H1 (cell line): ENCODE data around the gene DPP10. TPM values are rescaled to one million over a fixed set of nuclear protein-coding genes. Genes with fewer than 3 reads are reported as not detected.

Experiments used
- CTCF ChIA-PET: fragments of 300-600 bp; sonication (Branson Sonifier 250); formaldehyde crosslinking; loops from one replicate; lab custom pipeline; 2021; ENCODE audit not compliant: partially characterized antibody; lab: Charles Lee
- POLR2A ChIA-PET: fragments of 300-600 bp; sonication (Branson Sonifier 250); formaldehyde crosslinking; loops from one replicate; lab custom pipeline; 2021; ENCODE audit warnings: inconsistent platforms; ENCODE audit not compliant: partially characterized antibody; lab: Charles Lee
- DNase-seq, 2 experiments: peaks; one replicate each; pipeline versions ENCODE4 v3.0.0 to v3.0.0-alpha.2; 2010 to 2022; ENCODE audit warnings: low spot score in 2 of 2, low read depth in 1 of 2, mixed read lengths in 1 of 2
- FAIRE-seq: peaks from 2 replicates; lab custom pipeline; 2011; peaks lifted over from hg19 to GRCh38; lab: Jason Lieb, UNC
- H2AFZ ChIP-seq: 2 replicates; pipeline ENCODE4 v1.8.1; 2012; ENCODE audit warnings: low read length, inconsistent platforms
- H2AK5ac ChIP-seq: 2 replicates; pipeline ENCODE4 v1.6.1; 2013; ENCODE audit warnings: low read depth, low read length
- H2BK120ac ChIP-seq: replicated peaks from 2 replicates; pipeline ENCODE3; 2013; ENCODE audit warnings: low read depth, low read length, inconsistent platforms
- H2BK12ac ChIP-seq: 2 replicates; pipeline ENCODE4 v1.6.1; 2013; ENCODE audit warnings: low read depth, low read length
- H2BK15ac ChIP-seq: 2 replicates; pipeline ENCODE4 v1.6.1; 2013; ENCODE audit warnings: low read length
- H2BK20ac ChIP-seq: 2 replicates; pipeline ENCODE4 v1.6.1; 2013; ENCODE audit warnings: low read length
- H2BK5ac ChIP-seq: 2 replicates; pipeline ENCODE4 v1.6.1; 2013; ENCODE audit warnings: low read depth, low read length
- H3K14ac ChIP-seq: 2 replicates; pipeline ENCODE4 v1.6.1; 2013; ENCODE audit warnings: inconsistent platforms; ENCODE audit not compliant: insufficient read length
- H3K18ac ChIP-seq: 2 replicates; pipeline ENCODE4 v1.6.1; 2013; ENCODE audit warnings: low read length; ENCODE audit errors: extremely low read depth
- H3K23ac ChIP-seq: 2 replicates; pipeline ENCODE4 v1.6.1; 2013; ENCODE audit warnings: inconsistent platforms; ENCODE audit not compliant: insufficient read length
- H3K23me2 ChIP-seq: 2 replicates; pipeline ENCODE4 v1.6.1; 2013; ENCODE audit warnings: low read depth, low read length
- H3K27ac ChIP-seq: 2 replicates; pipeline ENCODE4 v1.6.1; 2011; ENCODE audit warnings: low read depth, low read length, inconsistent platforms
- H3K27me3 ChIP-seq, 4 experiments: replicated peaks in 1 of 4; 1 replicate in 1 of 4; 2 replicates in 3 of 4; pipeline versions ENCODE4 v1.6.1 to v1.8.1; 2011 to 2013; ENCODE audit warnings: low read length in 3 of 4, mild to moderate bottlenecking in 3 of 4, inconsistent platforms in 2 of 4, mixed read lengths in 2 of 4, moderate library complexity in 1 of 4; ENCODE audit not compliant: control insufficient read depth in 3 of 4, insufficient read depth in 3 of 4; ENCODE audit errors: extremely low read depth in 1 of 4
- H3K36me3 ChIP-seq, 4 experiments: 2 replicates each; pipeline versions ENCODE4 v1.6.1 to v1.8.1; 2011 to 2013; ENCODE audit warnings: mild to moderate bottlenecking in 4 of 4, low read length in 3 of 4, moderate library complexity in 2 of 4, control low read depth in 1 of 4, inconsistent platforms in 1 of 4; ENCODE audit not compliant: insufficient read depth in 4 of 4, control insufficient read depth in 2 of 4
- H3K4ac ChIP-seq: replicated peaks from 2 replicates; pipeline ENCODE3; 2013; ENCODE audit warnings: low read length, low read depth, mixed read lengths, inconsistent platforms; ENCODE audit not compliant: insufficient read length
- H3K4me1 ChIP-seq, 4 experiments: replicated peaks in 1 of 4; 1 replicate in 1 of 4; 2 replicates in 3 of 4; pipeline versions ENCODE4 v1.6.1 to v1.8.1; 2011 to 2013; ENCODE audit warnings: low read length in 3 of 4, inconsistent platforms in 2 of 4, mixed read lengths in 1 of 4; ENCODE audit not compliant: insufficient read depth in 4 of 4, control insufficient read depth in 3 of 4
- H3K4me2 ChIP-seq, 2 experiments: 2 replicates each; pipeline versions ENCODE4 v1.6.1 to v1.8.1; 2011 to 2013; ENCODE audit warnings: low read depth in 2 of 2, low read length in 2 of 2, control low read depth in 1 of 2, inconsistent platforms in 1 of 2, mild to moderate bottlenecking in 1 of 2; ENCODE audit not compliant: insufficient read depth in 1 of 2
- H3K4me3 ChIP-seq, 4 experiments: fragments of 200-600, 300-600 bp in 1 of 4; sonication (generic), shearing (Covaris generic), sonication (Bioruptor Twin) in 1 of 4; 2 replicates each; pipeline versions ENCODE4 v1.5.1 to v1.8.1; 2011 to 2016; ENCODE audit warnings: low read length in 4 of 4, low read depth in 3 of 4, control low read depth in 2 of 4, inconsistent platforms in 2 of 4, mild to moderate bottlenecking in 2 of 4, mixed read lengths in 1 of 4, moderate library complexity in 1 of 4; ENCODE audit not compliant: insufficient read depth in 2 of 4; ENCODE audit errors: extremely low read depth in 1 of 4
- H3K56ac ChIP-seq: replicated peaks from 2 replicates; pipeline ENCODE3; 2013; ENCODE audit warnings: low read depth, mild to moderate bottlenecking, mixed read lengths, low read length, inconsistent platforms; ENCODE audit not compliant: insufficient read length
- H3K79me1 ChIP-seq: 2 replicates; pipeline ENCODE4 v1.6.1; 2013; ENCODE audit warnings: low read depth, low read length, control low read depth
- H3K79me2 ChIP-seq, 2 experiments: 2 replicates each; pipeline versions ENCODE4 v1.6.1 to v1.8.1; 2012 to 2013; ENCODE audit warnings: low read length in 2 of 2, mild to moderate bottlenecking in 2 of 2, inconsistent platforms in 1 of 2; ENCODE audit not compliant: insufficient read depth in 2 of 2, control insufficient read depth in 1 of 2
- H3K9ac ChIP-seq, 4 experiments: replicated peaks in 1 of 4; 1 replicate in 1 of 4; 2 replicates in 3 of 4; pipeline versions ENCODE4 v1.6.1 to v1.8.1; 2011 to 2013; ENCODE audit warnings: low read depth in 3 of 4, low read length in 3 of 4, control low read depth in 2 of 4, mild to moderate bottlenecking in 2 of 4, moderate library complexity in 2 of 4, inconsistent platforms in 1 of 4; ENCODE audit errors: extremely low read depth in 1 of 4
- H3K9me3 ChIP-seq, 2 experiments: 2 replicates each; pipeline versions ENCODE4 v1.6.1 to v1.8.1; 2012 to 2013; ENCODE audit warnings: mild to moderate bottlenecking in 2 of 2, moderate library complexity in 2 of 2, control low read depth in 1 of 2, inconsistent platforms in 1 of 2, low read depth in 1 of 2, low read length in 1 of 2, mixed read lengths in 1 of 2; ENCODE audit not compliant: insufficient read depth in 2 of 2
- H4K20me1 ChIP-seq, 2 experiments: replicated peaks in 1 of 2; 2 replicates each; pipeline versions ENCODE3 to v1.8.1; 2011 to 2013; ENCODE audit warnings: inconsistent platforms in 2 of 2, low read length in 2 of 2, mild to moderate bottlenecking in 1 of 2; ENCODE audit not compliant: insufficient read depth in 2 of 2, control insufficient read depth in 1 of 2
- H4K5ac ChIP-seq: 2 replicates; pipeline ENCODE4 v1.6.1; 2013; ENCODE audit warnings: low read length, low read depth, mixed read lengths, inconsistent platforms; ENCODE audit not compliant: insufficient read length
- H4K8ac ChIP-seq: 2 replicates; pipeline ENCODE4 v1.8.0; 2013; ENCODE audit warnings: mild to moderate bottlenecking, moderate library complexity, low read length, inconsistent platforms; ENCODE audit not compliant: insufficient read depth; ENCODE audit errors: extremely low read depth
- H4K91ac ChIP-seq: replicated peaks from 2 replicates; pipeline ENCODE3; 2013; ENCODE audit warnings: low read length, mixed read lengths, inconsistent platforms; ENCODE audit not compliant: insufficient read length
- ATF2 ChIP-seq: IDR thresholded peaks from 2 replicates; pipeline ENCODE4 v1.6.1; 2012; ENCODE audit warnings: low read length, inconsistent platforms
- BACH1 ChIP-seq: IDR thresholded peaks from 2 replicates; pipeline ENCODE4 v1.6.1; 2012; ENCODE audit warnings: low read length, improper control_type of control experiment
- CBX8 ChIP-seq: fragments of 300-800, 300-1000 bp; sonication (generic); IDR thresholded peaks from 2 replicates; pipeline ENCODE4 v1.7.1; 2016; ENCODE audit warnings: low read depth, low read length, borderline replicate concordance
- CHD2 ChIP-seq: IDR thresholded peaks from 2 replicates; pipeline ENCODE4 v1.6.1; 2012; ENCODE audit warnings: low read length, improper control_type of control experiment
- EP300 ChIP-seq, 2 experiments: IDR thresholded peaks; 1 replicate in 1 of 2; 2 replicates in 1 of 2; pipeline ENCODE4 v1.6.1; 2011 to 2012; ENCODE audit warnings: low read depth in 2 of 2, low read length in 2 of 2, mild to moderate bottlenecking in 2 of 2, borderline replicate concordance in 1 of 2, inconsistent platforms in 1 of 2, moderate library complexity in 1 of 2
- GABPA ChIP-seq: IDR thresholded peaks from 2 replicates; pipeline ENCODE4 v1.6.1; 2011; ENCODE audit warnings: mild to moderate bottlenecking, low read length, moderate library complexity, borderline replicate concordance; ENCODE audit not compliant: insufficient read depth
- HDAC2 ChIP-seq, 2 experiments: fragments of 300-600 bp in 1 of 2; sonication (generic) in 1 of 2; IDR thresholded peaks; 2 replicates each; pipeline ENCODE4 v1.6.1; 2011 to 2012; ENCODE audit warnings: low read depth in 2 of 2, low read length in 2 of 2, mild to moderate bottlenecking in 2 of 2, moderate library complexity in 2 of 2, borderline replicate concordance in 1 of 2, inconsistent platforms in 1 of 2
- HDAC6 ChIP-seq: IDR thresholded peaks from one replicate; pipeline ENCODE4 v1.7.1; 2012; ENCODE audit warnings: low read depth, mild to moderate bottlenecking, inconsistent platforms, low read length, moderate library complexity
- JUN ChIP-seq: IDR thresholded peaks from 2 replicates; pipeline ENCODE4 v1.6.1; 2011; ENCODE audit warnings: low read depth, mild to moderate bottlenecking, improper control_type of control experiment, low read length
- JUND ChIP-seq: IDR thresholded peaks from 2 replicates; pipeline ENCODE4 v1.6.1; 2011; ENCODE audit warnings: mild to moderate bottlenecking, improper control_type of control experiment, low read length
- MAFK ChIP-seq: IDR thresholded peaks from 2 replicates; pipeline ENCODE4 v1.6.1; 2012; ENCODE audit warnings: low read depth, mild to moderate bottlenecking, improper control_type of control experiment, low read length
- SP2 ChIP-seq: IDR thresholded peaks from 2 replicates; pipeline ENCODE4 v1.6.1; 2012; ENCODE audit warnings: mild to moderate bottlenecking, low read length, inconsistent platforms
- ZNF274 ChIP-seq: IDR thresholded peaks from 2 replicates; pipeline ENCODE4 v1.7.0; 2012; ENCODE audit warnings: low read length, borderline replicate concordance; ENCODE audit errors: extremely low read depth
- WGBS, 2 experiments: shearing (Covaris generic) in 1 of 2; methylation state at CpG; one replicate each; pipeline versions ENCODE4 v1.1.6 to v1.1.7; 2013 to 2015; ENCODE audit warnings: low lambda C conversion rate in 2 of 2, mixed read lengths in 2 of 2, inconsistent platforms in 1 of 2, low coverage in 1 of 2, missing lambda C conversion rate in 1 of 2; ENCODE audit not compliant: insufficient replicate concordance in 2 of 2, insufficient coverage in 1 of 2, insufficient read length in 1 of 2; ENCODE audit errors: extremely low coverage in 1 of 2, missing lambda C conversion rate in 1 of 2; 5-methylcytosine and 5-hydroxymethylcytosine counted together
- polyA plus RNA-seq, 7 experiments: library from polyadenylated mRNA; depleted of rRNA in 3 of 7; stranded (reverse) in 5 of 7; unstranded in 2 of 7; fragments of >200 nt in 5 of 7; fragments of 200-250 nt in 2 of 7; gene quantifications; 1 replicate in 5 of 7; 2 replicates in 1 of 7; 4 replicates in 1 of 7; pipeline versions ENCODE4 v1.2.1 to v1.2.3, GENCODE V29; 2011 to 2013; ENCODE audit warnings: missing spikeins in 2 of 7, mixed read lengths in 2 of 7
- total RNA-seq: library from RNA; stranded (reverse); fragmentation: NEBNext Ultra II Directional; extraction: Animal tissue kit (Norgen Biotek cat#: 25700); gene quantifications from 2 replicates; pipeline ENCODE4 v1.2.1, GENCODE V29; 2021

Gene DPP10
- total and polyA plus RNA-seq, 2 of the 8 experiments (the other 6 are each of a cell fraction or from before 2014, with no cell fraction given), result 3.3 to 7.2 TPM

DNA sequence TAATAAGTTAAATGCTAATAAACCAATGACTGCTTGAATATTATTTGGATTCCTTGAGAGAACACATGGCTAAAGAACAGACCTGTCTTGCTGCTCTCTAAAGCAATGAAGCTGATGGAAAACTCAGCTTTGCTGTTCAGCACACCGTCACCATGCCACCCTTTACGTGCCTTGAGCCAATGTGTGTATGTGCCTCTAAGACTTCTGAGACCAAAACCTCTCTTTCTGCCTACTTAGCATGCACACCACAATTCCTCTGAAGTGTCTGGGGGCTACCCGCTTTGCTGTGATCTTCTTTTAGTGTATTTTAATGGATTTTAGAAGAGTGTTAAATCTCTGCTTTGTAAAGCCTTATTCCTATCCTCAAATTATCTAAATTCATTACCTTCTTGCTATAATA lies 345.0 kb downstream of the DPP10 start:
- Histone ChIP-seq H4K8ac (no peak overlapping the region), H3K27ac (no peak overlapping the region), H3K9me3 (no peaks in the 10 kb centered on the region), H3K23ac (no peak overlapping the region), H3K23me2 (no peaks in the 10 kb centered on the region; the same call in 1 of the 2 replicates), H2BK15ac (no peak overlapping the region), H4K5ac (no peak overlapping the region), H3K4me2 (no peak overlapping the region), H3K18ac (no peak overlapping the region), H3K79me2 (no peaks in the 10 kb centered on the region), H3K4me1 (peaks cover 0 to 7% (median 3%) of the 10 kb centered on the region in 4 experiments; a peak in 4 of 7 replicates), H2AK5ac (no peak overlapping the region), H2BK12ac (no peak overlapping the region), H2BK5ac (no peak overlapping the region), H2BK20ac (no peak overlapping the region), H2BK120ac (no peak overlapping the region), H3K79me1 (no peaks in the 10 kb centered on the region), H4K20me1 (no peaks in the 10 kb centered on the region), H3K27me3 (no peaks in the 10 kb centered on the region), H3K56ac (no peak overlapping the region), H4K91ac (no peak overlapping the region), H2AFZ (peak overlapping the region; percentile 86; the same call in 1 of the 2 replicates), H3K4me3 (no peak overlapping the region), H3K9ac (no peak overlapping the region), H3K36me3 (no peaks in the 10 kb centered on the region), H3K4ac (no peak overlapping the region), H3K14ac (no peak overlapping the region)
- ChIA-PET CTCF (no interaction called here), POLR2A (no interaction called here)
- DNase-seq, result no peak
- WGBS, 2 experiments, result 88% methylated on average over 3 of the region's 3 CpGs; no CpG with 5 or more reads in 1 of the 2 experiments
- no peak for FAIRE-seq
- TF ChIP-seq JUND (no peak), ATF2 (no peak), ZNF274 (no peak), CBX8 (no peak), BACH1 (no peak), JUN (no peak), HDAC6 (no peak), CHD2 (no peak), HDAC2 (IDR thresholded peaks at IDR 0.05; ENCODE audit: borderline replicate concordance in 1 of 2, low read depth in 2 of 2, low read length in 2 of 2) (no peak), SP2 (no peak), GABPA (no peak), EP300 (IDR thresholded peaks at IDR 0.05; ENCODE audit: borderline replicate concordance in 1 of 2, low read depth in 2 of 2, low read length in 2 of 2) (no peak), MAFK (no peak)
